ENCODE measurements around the gene FAM89B. TPM values are rescaled to one million over a fixed set of nuclear protein-coding genes. Genes with fewer than 3 reads are reported as not detected.
A peak's percentile ranks its signal among the peaks of the same experiment; 100 is the strongest.

The FAM89B gene
- total RNA-seq, 4 donors from 2014 or later = 86.6 to 154 (median 119) TPM

- Histone ChIP-seq H3K36me3 (peaks cover 0 to 39% of the 10 kb centered on the region in 2 donors), H3K27ac (no peak overlapping the region), H3K4me3 (no peak overlapping the region), H3K27me3 (no peaks in the 10 kb centered on the region), H3K4me1 (peaks cover 7 to 16% of the 10 kb centered on the region in 2 donors), H3K9me3 (no peaks in the 10 kb centered on the region)
- no peak for DNase-seq
- in situ Hi-C loops (cut with MboI; ENCODE audit: low sequenced_read_pairs in 4 of 4) (no loop called here), intact Hi-C loops (cut with DNase I; ENCODE audit: low total_unique reads) (no loop called here)
- ATAC-seq = no peak
- TF ChIP-seq POLR2A (IDR thresholded peaks at IDR 0.05) (no peak), CTCF (IDR thresholded peaks at IDR 0.05 in 4 of 5, conservative IDR thresholded peaks at IDR 0.05 in 1 of 5) (no peak)
Measured at GRCh38 chr11:65537296-65537597, 35.1 kb upstream of the FAM89B start.

DNA sequence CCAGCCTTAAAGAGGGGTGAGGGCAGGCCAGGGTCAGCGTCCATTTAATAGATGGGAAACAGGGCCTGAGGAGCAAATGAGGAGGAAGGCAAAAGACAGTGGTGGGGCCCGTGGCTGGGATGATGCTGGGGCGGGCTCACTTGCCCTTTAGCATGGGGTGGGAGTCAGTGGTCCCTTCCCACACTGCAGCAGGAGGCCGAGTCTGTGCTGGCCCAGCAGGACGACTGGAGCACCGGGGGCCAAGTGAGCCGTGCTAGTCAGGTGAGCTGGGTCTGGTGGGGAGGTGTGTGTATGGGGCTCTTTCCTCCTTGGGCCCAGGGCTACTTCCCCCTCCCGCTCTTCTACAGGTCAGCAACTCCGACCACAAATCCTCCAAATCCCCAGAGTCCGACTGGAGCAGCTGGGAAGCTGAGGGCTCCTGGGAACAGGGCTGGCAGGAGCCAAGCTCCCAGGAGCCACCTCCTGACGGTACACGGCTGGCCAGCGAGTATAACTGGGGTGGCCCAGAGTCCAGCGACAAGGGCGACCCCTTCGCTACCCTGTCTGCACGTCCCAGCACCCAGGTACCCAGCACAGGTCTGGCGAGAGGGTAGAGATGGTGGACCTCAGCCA is 34.6 kb upstream of the FAM89B start:
- Histone ChIP-seq H3K36me3 (peaks cover 0 to 34% of the 10 kb centered on the region in 2 donors), H3K4me1 (peaks cover 7 to 16% of the 10 kb centered on the region in 2 donors), H3K4me3 (no peak overlapping the region), H3K27me3 (no peaks in the 10 kb centered on the region), H3K27ac (no peak overlapping the region), H3K9me3 (no peaks in the 10 kb centered on the region)
- ATAC-seq (no peak), DNase-seq (no peak)
- intact Hi-C loops (cut with DNase I; ENCODE audit: low total_unique reads) = no loop called here
- in situ Hi-C loops (cut with MboI; ENCODE audit: low sequenced_read_pairs in 4 of 4) = no loop called here
- no peak for TF ChIP-seq CTCF (IDR thresholded peaks at IDR 0.05 in 4 of 5, conservative IDR thresholded peaks at IDR 0.05 in 1 of 5)

GRCh38 chr11:65538232-65538914 is 34.0 kb upstream of the FAM89B start:
- Histone ChIP-seq H3K36me3 (peaks cover 0 to 28% of the 10 kb centered on the region in 2 donors), H3K4me3 (no peak overlapping the region), H3K9me3 (no peaks in the 10 kb centered on the region), H3K27ac (no peak overlapping the region), H3K4me1 (peaks cover 7 to 16% of the 10 kb centered on the region in 2 donors), H3K27me3 (no peaks in the 10 kb centered on the region)
- no peak for TF ChIP-seq POLR2A (IDR thresholded peaks at IDR 0.05)
- TF ChIP-seq CTCF (IDR thresholded peaks at IDR 0.05 in 4 of 5, conservative IDR thresholded peaks at IDR 0.05 in 1 of 5) = no peak
- intact Hi-C loops (cut with DNase I; ENCODE audit: low total_unique reads) = no loop called here
- no peak for DNase-seq
- no peak for ATAC-seq
- in situ Hi-C loops (cut with MboI; ENCODE audit: low sequenced_read_pairs in 4 of 4) = no loop called here

GRCh38 chr11:65538915-65539743 is 33.2 kb upstream of the FAM89B start:
- DNase-seq (no peak), ATAC-seq (no peak)
- in situ Hi-C loops (cut with MboI; ENCODE audit: low sequenced_read_pairs in 4 of 4) = no loop called here
- Histone ChIP-seq H3K36me3 (peaks cover 0 to 24% of the 10 kb centered on the region in 2 donors), H3K4me1 (peaks cover 7 to 16% of the 10 kb centered on the region in 2 donors), H3K27ac (peak overlapping the region in 3 of 4 donors; percentile 88 to 92 (median 91)), H3K9me3 (no peaks in the 10 kb centered on the region), H3K4me3 (no peak overlapping the region), H3K27me3 (no peaks in the 10 kb centered on the region)
- TF ChIP-seq CTCF (IDR thresholded peaks at IDR 0.05 in 4 of 5, conservative IDR thresholded peaks at IDR 0.05 in 1 of 5) (no peak), POLR2A (IDR thresholded peaks at IDR 0.05) (no peak)
- intact Hi-C loops (cut with DNase I; ENCODE audit: low total_unique reads) = no loop called here

Data from gastrocnemius medialis (tissue), 4 donors.